MCF 10A (cell line): Measurements from ENCODE around the gene ARL15. TPM values are rescaled to one million over a fixed set of nuclear protein-coding genes. Genes with fewer than 3 reads are reported as not detected.
A peak's percentile ranks its signal among the peaks of the same experiment; 100 is the strongest.

Experiments used
- BruUV-seq: library from RNA; stranded (reverse); fragments of 400-500 nt; replicated peaks from 2 replicates; lab custom pipeline; 2021; lab: Mats Ljungman, UMichigan
- CTCF ChIA-PET: fragments of 300-600 bp; sonication (Branson Sonifier 250); formaldehyde crosslinking; extraction: SDS; loops from one replicate; lab custom pipeline; 2021; ENCODE audit warnings: antibody characterized with exemption, inconsistent platforms; lab: Yijun Ruan, JAX
- POLR2A ChIA-PET: fragments of 300-600, 350-650 bp; sonication (Branson Sonifier 250); formaldehyde crosslinking; extraction: SDS; loops from one replicate; lab custom pipeline; 2020; ENCODE audit warnings: antibody characterized with exemption, inconsistent platforms; lab: Yijun Ruan, JAX
- DNase-seq: peaks from one replicate; pipeline ENCODE4 v3.0.0-alpha.2; 2018; ENCODE audit not compliant: unreplicated experiment
- H3K27ac Mint-ChIP-seq: one replicate; pipeline ENCODE4 v1.8.0; 2022; ENCODE audit warnings: mild to moderate bottlenecking, low read depth, mixed read lengths; ENCODE audit not compliant: unreplicated experiment
- H3K27me3 Mint-ChIP-seq: one replicate; pipeline ENCODE4 v1.8.0; 2022; ENCODE audit warnings: mixed read lengths; ENCODE audit not compliant: insufficient read depth, unreplicated experiment
- H3K36me3 Mint-ChIP-seq: one replicate; pipeline ENCODE4 v1.8.0; 2022; ENCODE audit warnings: mild to moderate bottlenecking, moderate library complexity, mixed read lengths; ENCODE audit not compliant: insufficient read depth, unreplicated experiment
- H3K4me1 Mint-ChIP-seq: one replicate; pipeline ENCODE4 v1.8.0; 2022; ENCODE audit warnings: mixed read lengths; ENCODE audit not compliant: insufficient read depth, unreplicated experiment
- H3K4me3 Mint-ChIP-seq: one replicate; pipeline ENCODE4 v1.8.0; 2022; ENCODE audit warnings: mild to moderate bottlenecking, moderate library complexity, mixed read lengths; ENCODE audit not compliant: unreplicated experiment
- H3K9me3 Mint-ChIP-seq: one replicate; pipeline ENCODE4 v1.8.0; 2022; ENCODE audit warnings: mixed read lengths; ENCODE audit not compliant: unreplicated experiment
- CTCF ChIP-seq: fragments of 200-600 bp; IDR thresholded peaks from one replicate; pipeline ENCODE4 v1.8.0; 2022; ENCODE audit warnings: antibody characterized with exemption, mild to moderate bottlenecking; ENCODE audit not compliant: unreplicated experiment
- intact Hi-C: fragments of 100-400 bp; cut with micrococcal nuclease; formaldehyde crosslinking; loops from 2 replicates; pipeline ENCODE4 v1.14.1; 2022
- total RNA-seq: library from RNA; stranded (reverse); gene quantifications from 2 replicates; pipeline ENCODE4 v1.2.3, GENCODE V29; 2022

ARL15 gene
- total RNA-seq, 1 experiment from 2014 or later: 11.3 TPM

DNA sequence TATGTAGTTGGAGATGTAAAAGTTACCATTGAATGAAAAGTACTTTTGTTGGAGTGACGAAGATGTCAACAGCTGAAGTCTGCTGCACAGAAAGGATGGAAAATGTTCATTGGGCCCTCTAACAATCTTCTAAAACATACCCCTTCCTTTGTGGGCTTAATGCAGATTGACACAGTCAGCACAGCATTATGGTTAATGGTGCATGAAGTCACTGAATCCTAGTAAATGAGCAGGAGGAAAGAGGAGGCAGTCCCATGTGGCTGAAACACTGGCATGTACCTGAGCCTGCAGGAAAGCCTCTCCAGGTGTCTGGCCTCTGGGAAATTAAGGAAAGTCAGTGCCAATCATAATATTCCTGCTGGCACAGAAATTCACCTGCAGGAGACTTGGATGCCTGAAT is 153.8 kb downstream of the ARL15 start:
- POLR2A ChIA-PET: no interaction called here
- no peak overlapping the region for H3K27ac Mint-ChIP-seq
- BruUV-seq: no TSS peak
- CTCF ChIA-PET: no interaction called here
- no peaks in the 10 kb centered on the region for H3K4me1 Mint-ChIP-seq
- TF ChIP-seq CTCF: no peak
- H3K4me3 Mint-ChIP-seq: no peak overlapping the region
- intact Hi-C loops: no loop called here
- H3K9me3 Mint-ChIP-seq: no peaks in the 10 kb centered on the region
- no peaks in the 10 kb centered on the region for H3K36me3 Mint-ChIP-seq
- DNase-seq: no peak
- H3K27me3 Mint-ChIP-seq: no peaks in the 10 kb centered on the region

GRCh38 chr5:54150841-54151240 is 159.5 kb downstream of the ARL15 start:
- H3K4me1 Mint-ChIP-seq: no peaks in the 10 kb centered on the region
- no peaks in the 10 kb centered on the region for H3K9me3 Mint-ChIP-seq
- no peak for TF ChIP-seq CTCF
- no TSS peak for BruUV-seq
- intact Hi-C loops: no loop called here
- H3K27me3 Mint-ChIP-seq: no peaks in the 10 kb centered on the region
- H3K36me3 Mint-ChIP-seq: no peaks in the 10 kb centered on the region
- ChIA-PET CTCF (no interaction called here), POLR2A (interaction anchor here (0.6 kb wide), 1 partner anchor 253 kb away, joined by 3 read pairs; no protein-coding TSS in a partner anchor)
- no peak for DNase-seq
- H3K27ac Mint-ChIP-seq: no peak overlapping the region
- no peak overlapping the region for H3K4me3 Mint-ChIP-seq

- Mint-ChIP-seq H3K27ac (no peak overlapping the region), H3K4me1 (no peaks in the 10 kb centered on the region), H3K4me3 (no peak overlapping the region), H3K27me3 (no peaks in the 10 kb centered on the region), H3K36me3 (no peaks in the 10 kb centered on the region), H3K9me3 (no peaks in the 10 kb centered on the region)
- no peak for TF ChIP-seq CTCF
- no TSS peak for BruUV-seq
- intact Hi-C loops: no loop called here
- CTCF ChIA-PET: interaction anchor here (1.1 kb wide), 1 partner anchor 46 kb away, joined by 3 read pairs; no protein-coding TSS in a partner anchor
- POLR2A ChIA-PET: interaction anchor here (1.4 kb wide), 1 partner anchor 11 kb away, joined by 3 read pairs; no protein-coding TSS in a partner anchor
- DNase-seq: no peak
Observed at GRCh38 chr5:54148858-54149257, 161.5 kb downstream of the ARL15 start.

DNA sequence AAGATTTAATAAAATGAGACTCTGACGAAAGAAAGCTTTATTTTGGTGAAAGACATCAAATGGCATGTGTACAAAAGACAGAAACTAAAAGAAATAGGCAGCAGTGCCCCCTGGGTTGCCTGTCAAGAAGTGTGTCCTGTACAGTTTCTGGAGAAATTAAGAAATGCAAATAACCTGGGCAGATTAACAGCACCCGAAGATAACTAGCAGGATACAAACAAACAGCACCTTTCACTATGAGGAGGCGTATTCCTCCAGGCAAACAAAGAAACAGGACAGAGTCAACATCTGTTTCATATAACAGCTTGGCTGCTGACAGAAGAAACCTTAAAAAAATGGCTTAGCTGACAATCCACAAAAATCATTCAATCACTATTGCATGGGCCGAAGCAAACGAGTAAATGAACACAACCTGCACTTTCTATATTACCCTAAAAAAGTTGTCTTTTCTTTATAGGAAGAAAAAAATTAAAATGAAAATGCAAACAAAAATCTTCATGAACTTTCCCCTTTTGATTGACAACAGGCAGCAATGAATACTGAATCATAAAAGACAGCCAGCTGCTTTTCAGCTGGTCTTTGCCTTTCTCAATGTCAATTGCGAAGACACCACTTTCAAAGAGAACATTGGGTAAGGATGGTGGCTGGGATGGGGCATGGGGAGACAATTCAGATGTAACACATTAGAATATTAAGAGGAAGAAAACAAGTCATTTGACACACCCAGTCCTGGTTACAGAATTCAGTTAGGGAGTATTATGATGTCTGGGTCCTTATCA is 162.1 kb downstream of the ARL15 start:
- Mint-ChIP-seq H3K27ac (no peak overlapping the region), H3K4me3 (no peak overlapping the region), H3K27me3 (no peaks in the 10 kb centered on the region), H3K36me3 (no peaks in the 10 kb centered on the region), H3K9me3 (no peaks in the 10 kb centered on the region), H3K4me1 (no peaks in the 10 kb centered on the region)
- POLR2A ChIA-PET: interaction anchor here (0.9 to 1.4 kb wide), 2 partner anchors 10 to 12 kb away, joined by 3 to 4 read pairs; no protein-coding TSS in a partner anchor
- no peak for TF ChIP-seq CTCF
- no TSS peak for BruUV-seq
- peak; percentile 4 for DNase-seq
- CTCF ChIA-PET: interaction anchor here (1.1 kb wide), 1 partner anchor 47 kb away, joined by 3 read pairs; no protein-coding TSS in a partner anchor
- intact Hi-C loops: no loop called here
